H1 (cell line): Measurements from ENCODE around the gene HMSD. TPM values are rescaled to one million over a fixed set of nuclear protein-coding genes. Genes with fewer than 3 reads are reported as not detected.

Experiments
- CTCF ChIA-PET: fragments of 300-600 bp; sonication (Branson Sonifier 250); formaldehyde crosslinking; loops from one replicate; lab custom pipeline; 2021; ENCODE audit not compliant: partially characterized antibody; lab: Charles Lee
- POLR2A ChIA-PET: fragments of 300-600 bp; sonication (Branson Sonifier 250); formaldehyde crosslinking; loops from one replicate; lab custom pipeline; 2021; ENCODE audit warnings: inconsistent platforms; ENCODE audit not compliant: partially characterized antibody; lab: Charles Lee
- DNase-seq, 2 experiments: peaks; one replicate each; pipeline versions ENCODE4 v3.0.0 to v3.0.0-alpha.2; 2010 to 2022; ENCODE audit warnings: low spot score in 2 of 2, low read depth in 1 of 2, mixed read lengths in 1 of 2
- FAIRE-seq: peaks from 2 replicates; lab custom pipeline; 2011; peaks lifted over from hg19 to GRCh38; lab: Jason Lieb, UNC
- H2AFZ ChIP-seq: 2 replicates; pipeline ENCODE4 v1.8.1; 2012; ENCODE audit warnings: low read length, inconsistent platforms
- H2AK5ac ChIP-seq: 2 replicates; pipeline ENCODE4 v1.6.1; 2013; ENCODE audit warnings: low read depth, low read length
- H2BK120ac ChIP-seq: replicated peaks from 2 replicates; pipeline ENCODE3; 2013; ENCODE audit warnings: low read depth, low read length, inconsistent platforms
- H2BK12ac ChIP-seq: 2 replicates; pipeline ENCODE4 v1.6.1; 2013; ENCODE audit warnings: low read depth, low read length
- H2BK15ac ChIP-seq: 2 replicates; pipeline ENCODE4 v1.6.1; 2013; ENCODE audit warnings: low read length
- H2BK20ac ChIP-seq: 2 replicates; pipeline ENCODE4 v1.6.1; 2013; ENCODE audit warnings: low read length
- H2BK5ac ChIP-seq: 2 replicates; pipeline ENCODE4 v1.6.1; 2013; ENCODE audit warnings: low read depth, low read length
- H3K14ac ChIP-seq: 2 replicates; pipeline ENCODE4 v1.6.1; 2013; ENCODE audit warnings: inconsistent platforms; ENCODE audit not compliant: insufficient read length
- H3K18ac ChIP-seq: 2 replicates; pipeline ENCODE4 v1.6.1; 2013; ENCODE audit warnings: low read length; ENCODE audit errors: extremely low read depth
- H3K23ac ChIP-seq: 2 replicates; pipeline ENCODE4 v1.6.1; 2013; ENCODE audit warnings: inconsistent platforms; ENCODE audit not compliant: insufficient read length
- H3K23me2 ChIP-seq: 2 replicates; pipeline ENCODE4 v1.6.1; 2013; ENCODE audit warnings: low read depth, low read length
- H3K27ac ChIP-seq: 2 replicates; pipeline ENCODE4 v1.6.1; 2011; ENCODE audit warnings: low read depth, low read length, inconsistent platforms
- H3K27me3 ChIP-seq, 4 experiments: replicated peaks in 1 of 4; 1 replicate in 1 of 4; 2 replicates in 3 of 4; pipeline versions ENCODE4 v1.6.1 to v1.8.1; 2011 to 2013; ENCODE audit warnings: low read length in 3 of 4, mild to moderate bottlenecking in 3 of 4, inconsistent platforms in 2 of 4, mixed read lengths in 2 of 4, moderate library complexity in 1 of 4; ENCODE audit not compliant: control insufficient read depth in 3 of 4, insufficient read depth in 3 of 4; ENCODE audit errors: extremely low read depth in 1 of 4
- H3K36me3 ChIP-seq, 4 experiments: 2 replicates each; pipeline versions ENCODE4 v1.6.1 to v1.8.1; 2011 to 2013; ENCODE audit warnings: mild to moderate bottlenecking in 4 of 4, low read length in 3 of 4, moderate library complexity in 2 of 4, control low read depth in 1 of 4, inconsistent platforms in 1 of 4; ENCODE audit not compliant: insufficient read depth in 4 of 4, control insufficient read depth in 2 of 4
- H3K4ac ChIP-seq: replicated peaks from 2 replicates; pipeline ENCODE3; 2013; ENCODE audit warnings: low read length, low read depth, mixed read lengths, inconsistent platforms; ENCODE audit not compliant: insufficient read length
- H3K4me1 ChIP-seq, 4 experiments: replicated peaks in 1 of 4; 1 replicate in 1 of 4; 2 replicates in 3 of 4; pipeline versions ENCODE4 v1.6.1 to v1.8.1; 2011 to 2013; ENCODE audit warnings: low read length in 3 of 4, inconsistent platforms in 2 of 4, mixed read lengths in 1 of 4; ENCODE audit not compliant: insufficient read depth in 4 of 4, control insufficient read depth in 3 of 4
- H3K4me2 ChIP-seq, 2 experiments: 2 replicates each; pipeline versions ENCODE4 v1.6.1 to v1.8.1; 2011 to 2013; ENCODE audit warnings: low read depth in 2 of 2, low read length in 2 of 2, control low read depth in 1 of 2, inconsistent platforms in 1 of 2, mild to moderate bottlenecking in 1 of 2; ENCODE audit not compliant: insufficient read depth in 1 of 2
- H3K4me3 ChIP-seq, 4 experiments: fragments of 200-600, 300-600 bp in 1 of 4; sonication (generic), shearing (Covaris generic), sonication (Bioruptor Twin) in 1 of 4; 2 replicates each; pipeline versions ENCODE4 v1.5.1 to v1.8.1; 2011 to 2016; ENCODE audit warnings: low read length in 4 of 4, low read depth in 3 of 4, control low read depth in 2 of 4, inconsistent platforms in 2 of 4, mild to moderate bottlenecking in 2 of 4, mixed read lengths in 1 of 4, moderate library complexity in 1 of 4; ENCODE audit not compliant: insufficient read depth in 2 of 4; ENCODE audit errors: extremely low read depth in 1 of 4
- H3K56ac ChIP-seq: replicated peaks from 2 replicates; pipeline ENCODE3; 2013; ENCODE audit warnings: low read depth, mild to moderate bottlenecking, mixed read lengths, low read length, inconsistent platforms; ENCODE audit not compliant: insufficient read length
- H3K79me1 ChIP-seq: 2 replicates; pipeline ENCODE4 v1.6.1; 2013; ENCODE audit warnings: low read depth, low read length, control low read depth
- H3K79me2 ChIP-seq, 2 experiments: 2 replicates each; pipeline versions ENCODE4 v1.6.1 to v1.8.1; 2012 to 2013; ENCODE audit warnings: low read length in 2 of 2, mild to moderate bottlenecking in 2 of 2, inconsistent platforms in 1 of 2; ENCODE audit not compliant: insufficient read depth in 2 of 2, control insufficient read depth in 1 of 2
- H3K9ac ChIP-seq, 4 experiments: replicated peaks in 1 of 4; 1 replicate in 1 of 4; 2 replicates in 3 of 4; pipeline versions ENCODE4 v1.6.1 to v1.8.1; 2011 to 2013; ENCODE audit warnings: low read depth in 3 of 4, low read length in 3 of 4, control low read depth in 2 of 4, mild to moderate bottlenecking in 2 of 4, moderate library complexity in 2 of 4, inconsistent platforms in 1 of 4; ENCODE audit errors: extremely low read depth in 1 of 4
- H3K9me3 ChIP-seq, 2 experiments: 2 replicates each; pipeline versions ENCODE4 v1.6.1 to v1.8.1; 2012 to 2013; ENCODE audit warnings: mild to moderate bottlenecking in 2 of 2, moderate library complexity in 2 of 2, control low read depth in 1 of 2, inconsistent platforms in 1 of 2, low read depth in 1 of 2, low read length in 1 of 2, mixed read lengths in 1 of 2; ENCODE audit not compliant: insufficient read depth in 2 of 2
- H4K20me1 ChIP-seq, 2 experiments: replicated peaks in 1 of 2; 2 replicates each; pipeline versions ENCODE3 to v1.8.1; 2011 to 2013; ENCODE audit warnings: inconsistent platforms in 2 of 2, low read length in 2 of 2, mild to moderate bottlenecking in 1 of 2; ENCODE audit not compliant: insufficient read depth in 2 of 2, control insufficient read depth in 1 of 2
- H4K5ac ChIP-seq: 2 replicates; pipeline ENCODE4 v1.6.1; 2013; ENCODE audit warnings: low read length, low read depth, mixed read lengths, inconsistent platforms; ENCODE audit not compliant: insufficient read length
- H4K8ac ChIP-seq: 2 replicates; pipeline ENCODE4 v1.8.0; 2013; ENCODE audit warnings: mild to moderate bottlenecking, moderate library complexity, low read length, inconsistent platforms; ENCODE audit not compliant: insufficient read depth; ENCODE audit errors: extremely low read depth
- H4K91ac ChIP-seq: replicated peaks from 2 replicates; pipeline ENCODE3; 2013; ENCODE audit warnings: low read length, mixed read lengths, inconsistent platforms; ENCODE audit not compliant: insufficient read length
- BCL11A ChIP-seq, 2 experiments: IDR thresholded peaks; one replicate each; pipeline ENCODE4 v1.6.1; 2011; ENCODE audit warnings: low read depth in 2 of 2, low read length in 2 of 2, mild to moderate bottlenecking in 2 of 2
- EGR1 ChIP-seq: IDR thresholded peaks from 2 replicates; pipeline ENCODE4 v1.6.1; 2011; ENCODE audit warnings: low read depth, low read length, borderline replicate concordance
- GABPA ChIP-seq: IDR thresholded peaks from 2 replicates; pipeline ENCODE4 v1.6.1; 2011; ENCODE audit warnings: mild to moderate bottlenecking, low read length, moderate library complexity, borderline replicate concordance; ENCODE audit not compliant: insufficient read depth
- RFX5 ChIP-seq: IDR thresholded peaks from 2 replicates; pipeline ENCODE4 v1.6.1; 2011; ENCODE audit warnings: low read depth, low read length, improper control_type of control experiment, borderline replicate concordance
- SP1 ChIP-seq: IDR thresholded peaks from 2 replicates; pipeline ENCODE4 v1.6.1; 2011; ENCODE audit warnings: low read depth, low read length
- YY1 ChIP-seq: IDR thresholded peaks from 2 replicates; pipeline ENCODE4 v1.6.1; 2011; ENCODE audit warnings: low read depth, mild to moderate bottlenecking, low read length
- WGBS, 2 experiments: shearing (Covaris generic) in 1 of 2; methylation state at CpG; one replicate each; pipeline versions ENCODE4 v1.1.6 to v1.1.7; 2013 to 2015; ENCODE audit warnings: low lambda C conversion rate in 2 of 2, mixed read lengths in 2 of 2, inconsistent platforms in 1 of 2, low coverage in 1 of 2, missing lambda C conversion rate in 1 of 2; ENCODE audit not compliant: insufficient replicate concordance in 2 of 2, insufficient coverage in 1 of 2, insufficient read length in 1 of 2; ENCODE audit errors: extremely low coverage in 1 of 2, missing lambda C conversion rate in 1 of 2; 5-methylcytosine and 5-hydroxymethylcytosine counted together
- polyA plus RNA-seq, 7 experiments: library from polyadenylated mRNA; depleted of rRNA in 3 of 7; stranded (reverse) in 5 of 7; unstranded in 2 of 7; fragments of >200 nt in 5 of 7; fragments of 200-250 nt in 2 of 7; gene quantifications; 1 replicate in 5 of 7; 2 replicates in 1 of 7; 4 replicates in 1 of 7; pipeline versions ENCODE4 v1.2.1 to v1.2.3, GENCODE V29; 2011 to 2013; ENCODE audit warnings: missing spikeins in 2 of 7, mixed read lengths in 2 of 7
- total RNA-seq: library from RNA; stranded (reverse); fragmentation: NEBNext Ultra II Directional; extraction: Animal tissue kit (Norgen Biotek cat#: 25700); gene quantifications from 2 replicates; pipeline ENCODE4 v1.2.1, GENCODE V29; 2021
- TF ChIP-seq, protein P1 (sequence below): IDR thresholded peaks from 2 replicates; pipeline ENCODE4 v1.6.1; 2011; ENCODE audit warnings: low read length, improper control_type of control experiment

The HMSD gene
- total and polyA plus RNA-seq, 2 of the 8 experiments (the other 6 are each of a cell fraction or from before 2014, with no cell fraction given) = 1.3 to 3.0 TPM

DNA sequence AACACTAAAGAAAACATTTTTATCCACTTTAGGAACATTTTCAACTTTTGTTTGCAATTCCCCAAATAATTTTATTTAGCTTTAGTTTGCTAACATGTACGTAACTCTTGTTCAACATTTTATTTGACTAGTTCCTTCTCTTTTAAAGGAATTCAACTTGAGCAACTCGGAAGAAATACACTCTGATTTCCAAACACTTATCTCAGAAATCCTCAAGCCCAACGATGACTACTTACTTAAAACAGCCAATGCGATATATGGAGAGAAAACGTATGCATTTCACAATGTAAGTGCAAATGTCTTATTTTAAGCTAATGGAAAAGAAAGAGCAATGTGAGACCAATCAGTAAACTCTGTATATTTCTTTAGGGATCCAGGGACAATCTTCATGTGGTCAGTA, 31.3 kb upstream of the HMSD start:
- Histone ChIP-seq H3K9ac (no peak overlapping the region), H3K27ac (no peak overlapping the region), H3K4me3 (no peak overlapping the region), H2BK20ac (no peak overlapping the region), H4K91ac (no peak overlapping the region), H2AFZ (no peak overlapping the region), H3K56ac (no peak overlapping the region), H2BK5ac (no peak overlapping the region), H3K14ac (no peak overlapping the region), H3K27me3 (no peaks in the 10 kb centered on the region), H4K8ac (no peak overlapping the region), H3K4me2 (no peak overlapping the region), H3K79me2 (no peaks in the 10 kb centered on the region), H2BK15ac (no peak overlapping the region), H3K4ac (no peak overlapping the region), H3K23me2 (no peaks in the 10 kb centered on the region), H3K18ac (no peak overlapping the region), H3K9me3 (no peaks in the 10 kb centered on the region), H2AK5ac (no peak overlapping the region), H4K20me1 (no peaks in the 10 kb centered on the region), H3K4me1 (no peaks in the 10 kb centered on the region), H2BK12ac (no peak overlapping the region), H3K23ac (no peak overlapping the region), H3K79me1 (no peaks in the 10 kb centered on the region), H2BK120ac (no peak overlapping the region), H4K5ac (no peak overlapping the region), H3K36me3 (no peaks in the 10 kb centered on the region)
- CTCF ChIA-PET = interaction anchor here (0.6 to 2.7 kb wide), 2 partner anchors 17 to 18 kb away, joined by 3 to 6 read pairs; no protein-coding TSS in a partner anchor
- FAIRE-seq = no peak
- no peak for DNase-seq
- POLR2A ChIA-PET = no interaction called here
- WGBS, 2 experiments = 76% methylated on average over 5 of the region's 5 CpGs; no CpG with 5 or more reads in 1 of the 2 experiments
- TF ChIP-seq RFX5 = no peak
- TF ChIP-seq BCL11A (IDR thresholded peaks at IDR 0.05; ENCODE audit: low read depth in 2 of 2, low read length in 2 of 2) = no peak
- TF ChIP-seq EGR1 = no peak
- TF ChIP-seq, protein P1, sequence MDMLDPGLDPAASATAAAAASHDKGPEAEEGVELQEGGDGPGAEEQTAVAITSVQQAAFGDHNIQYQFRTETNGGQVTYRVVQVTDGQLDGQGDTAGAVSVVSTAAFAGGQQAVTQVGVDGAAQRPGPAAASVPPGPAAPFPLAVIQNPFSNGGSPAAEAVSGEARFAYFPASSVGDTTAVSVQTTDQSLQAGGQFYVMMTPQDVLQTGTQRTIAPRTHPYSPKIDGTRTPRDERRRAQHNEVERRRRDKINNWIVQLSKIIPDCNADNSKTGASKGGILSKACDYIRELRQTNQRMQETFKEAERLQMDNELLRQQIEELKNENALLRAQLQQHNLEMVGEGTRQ = no peak
- TF ChIP-seq GABPA = no peak
- TF ChIP-seq SP1 = no peak
- TF ChIP-seq YY1 = no peak
